Measurements from ENCODE around the gene ATP11C. TPM values are rescaled to one million over a fixed set of nuclear protein-coding genes. Genes with fewer than 3 reads are reported as not detected.

Gene ATP11C
- total RNA-seq, 4 donors from 2014 or later: 6.4 to 26.0 (median 15.4) TPM

- Histone ChIP-seq H3K36me3 (no peaks in the 10 kb centered on the region), H3K4me3 (no peak overlapping the region), H3K27me3 (no peaks in the 10 kb centered on the region), H3K27ac (no peak overlapping the region), H3K9me3 (no peaks in the 10 kb centered on the region), H3K4me1 (no peaks in the 10 kb centered on the region)
- no peak for TF ChIP-seq EP300 (IDR thresholded peaks at IDR 0.05; ENCODE audit: low read depth)
- no peak for TF ChIP-seq POLR2AphosphoS5 (IDR thresholded peaks at IDR 0.05)
- no peak for TF ChIP-seq POLR2A (IDR thresholded peaks at IDR 0.05)
- no peak for TF ChIP-seq CTCF (IDR thresholded peaks at IDR 0.05)
- in situ Hi-C loops (cut with MboI; ENCODE audit: low pct_ligation_motif_present in 1 of 4, low pct_unique_long_range_greater_than_20kb in 1 of 4, low sequenced_read_pairs in 3 of 4) (no loop called here), intact Hi-C loops (cut with DNase I; ENCODE audit: low total_unique reads) (no loop called here)
- DNase-seq: no peak
- WGBS, 2 donors (ENCODE audit: low coverage in 1 of 2): 100% methylated on average over 3 of the region's 3 CpGs; no CpG with 5 or more reads in 1 of the 2 donors
Measured at GRCh38 chrX:139851730-139852129, 81.1 kb downstream of the ATP11C start.

GRCh38 chrX:139850968-139851367, 81.9 kb downstream of the ATP11C start:
- in situ Hi-C loops (cut with MboI; ENCODE audit: low pct_ligation_motif_present in 1 of 4, low pct_unique_long_range_greater_than_20kb in 1 of 4, low sequenced_read_pairs in 3 of 4): no loop called here
- no peaks in the 10 kb centered on the region for H3K4me1 ChIP-seq
- WGBS, 2 donors (ENCODE audit: low coverage in 1 of 2): 61% methylated on average over 2 of the region's 2 CpGs; no CpG with 5 or more reads in 1 of the 2 donors
- no peak overlapping the region for H3K27ac ChIP-seq
- no peaks in the 10 kb centered on the region for H3K9me3 ChIP-seq
- DNase-seq: no peak
- H3K4me3 ChIP-seq: no peak overlapping the region
- H3K27me3 ChIP-seq: no peaks in the 10 kb centered on the region
- no peaks in the 10 kb centered on the region for H3K36me3 ChIP-seq
- intact Hi-C loops (cut with DNase I; ENCODE audit: low total_unique reads): no loop called here
- TF ChIP-seq EP300 (IDR thresholded peaks at IDR 0.05; ENCODE audit: low read depth) (no peak), CTCF (IDR thresholded peaks at IDR 0.05) (no peak), POLR2A (IDR thresholded peaks at IDR 0.05) (no peak), POLR2AphosphoS5 (IDR thresholded peaks at IDR 0.05) (no peak)

- Histone ChIP-seq H3K27me3 (no peaks in the 10 kb centered on the region), H3K4me3 (no peak overlapping the region), H3K4me1 (peaks cover 0 to 12% (median 0%) of the 10 kb centered on the region in 4 donors), H3K9me3 (no peaks in the 10 kb centered on the region), H3K27ac (no peak overlapping the region), H3K36me3 (no peaks in the 10 kb centered on the region)
- in situ Hi-C loops (cut with MboI; ENCODE audit: low pct_ligation_motif_present in 1 of 4, low pct_unique_long_range_greater_than_20kb in 1 of 4, low sequenced_read_pairs in 3 of 4) (no loop called here), intact Hi-C loops (cut with DNase I; ENCODE audit: low total_unique reads) (no loop called here)
- TF ChIP-seq CTCF (IDR thresholded peaks at IDR 0.05): no peak
- no peak for TF ChIP-seq POLR2A (IDR thresholded peaks at IDR 0.05)
- no peak for TF ChIP-seq EP300 (IDR thresholded peaks at IDR 0.05; ENCODE audit: low read depth)
- TF ChIP-seq POLR2AphosphoS5 (IDR thresholded peaks at IDR 0.05): no peak
- WGBS, 2 donors (ENCODE audit: low coverage in 1 of 2): 82 to 83% methylated on average over 1 to 2 of the region's 2 CpGs
- no peak for DNase-seq
Measured at GRCh38 chrX:139844884-139845283, 88.0 kb downstream of the ATP11C start.

GRCh38 chrX:139844163-139844562, 88.7 kb downstream of the ATP11C start:
- peaks cover 0 to 12% (median 0%) of the 10 kb centered on the region in 4 donors for H3K4me1 ChIP-seq
- no peak for DNase-seq
- no peaks in the 10 kb centered on the region for H3K36me3 ChIP-seq
- no peak overlapping the region for H3K4me3 ChIP-seq
- intact Hi-C loops (cut with DNase I; ENCODE audit: low total_unique reads) (no loop called here), in situ Hi-C loops (cut with MboI; ENCODE audit: low pct_ligation_motif_present in 1 of 4, low pct_unique_long_range_greater_than_20kb in 1 of 4, low sequenced_read_pairs in 3 of 4) (no loop called here)
- WGBS, 2 donors (ENCODE audit: low coverage in 1 of 2): 38% methylated on average over 2 of the region's 2 CpGs; no CpG with 5 or more reads in 1 of the 2 donors
- no peak overlapping the region for H3K27ac ChIP-seq
- no peak for TF ChIP-seq POLR2A (IDR thresholded peaks at IDR 0.05)
- TF ChIP-seq POLR2AphosphoS5 (IDR thresholded peaks at IDR 0.05): no peak
- TF ChIP-seq CTCF (IDR thresholded peaks at IDR 0.05): no peak
- no peak for TF ChIP-seq EP300 (IDR thresholded peaks at IDR 0.05; ENCODE audit: low read depth)
- H3K27me3 ChIP-seq: no peaks in the 10 kb centered on the region
- H3K9me3 ChIP-seq: no peaks in the 10 kb centered on the region

All from transverse colon (tissue), 4 donors.